Measurements from ENCODE around the gene PTCD3. TPM values are rescaled to one million over a fixed set of nuclear protein-coding genes. Genes with fewer than 3 reads are reported as not detected.

The PTCD3 gene
- total RNA-seq, 2 experiments from 2014 or later: 180 to 191 TPM

DNA sequence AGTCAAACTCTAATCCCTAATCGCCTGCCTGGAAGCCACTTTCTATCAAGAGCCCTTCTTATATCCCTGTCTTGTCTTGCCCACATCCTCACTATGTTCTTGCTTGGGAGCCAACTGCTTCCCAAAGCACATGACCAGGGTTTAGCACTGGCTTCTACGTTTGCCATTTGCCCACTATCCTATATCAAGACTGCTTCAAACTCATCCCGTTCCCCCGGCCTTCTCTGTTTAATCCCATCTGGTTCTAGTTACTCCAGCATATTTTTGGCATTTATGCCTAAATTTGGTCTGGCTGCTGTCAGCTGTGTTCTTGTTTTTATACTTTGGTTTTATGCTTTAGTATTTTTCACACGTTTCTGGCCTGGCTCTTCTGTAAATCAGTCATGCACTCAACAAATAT is 40.5 kb upstream of the PTCD3 start:
- H3K27me3 Mint-ChIP-seq: no peaks in the 10 kb centered on the region
- H3K36me3 Mint-ChIP-seq (ENCODE audit: low read depth): peaks cover 79% of the 10 kb centered on the region
- DNase-seq (no peak), ATAC-seq (no peak)
- ChIA-PET POLR2A (no interaction called here), CTCF (interaction anchor here (1.0 kb wide), 1 partner anchor 14 kb away, joined by 3 read pairs; no protein-coding TSS in a partner anchor)
- H3K4me3 Mint-ChIP-seq: no peak overlapping the region
- peak overlapping the region; percentile 1 for H3K27ac Mint-ChIP-seq
- H3K9me3 Mint-ChIP-seq: peaks cover 5% of the 10 kb centered on the region
- H3K4me1 Mint-ChIP-seq (ENCODE audit: low read depth): peaks cover 27% of the 10 kb centered on the region
- intact Hi-C loops (cut with micrococcal nuclease): no loop called here
- TF ChIP-seq, protein P1, sequence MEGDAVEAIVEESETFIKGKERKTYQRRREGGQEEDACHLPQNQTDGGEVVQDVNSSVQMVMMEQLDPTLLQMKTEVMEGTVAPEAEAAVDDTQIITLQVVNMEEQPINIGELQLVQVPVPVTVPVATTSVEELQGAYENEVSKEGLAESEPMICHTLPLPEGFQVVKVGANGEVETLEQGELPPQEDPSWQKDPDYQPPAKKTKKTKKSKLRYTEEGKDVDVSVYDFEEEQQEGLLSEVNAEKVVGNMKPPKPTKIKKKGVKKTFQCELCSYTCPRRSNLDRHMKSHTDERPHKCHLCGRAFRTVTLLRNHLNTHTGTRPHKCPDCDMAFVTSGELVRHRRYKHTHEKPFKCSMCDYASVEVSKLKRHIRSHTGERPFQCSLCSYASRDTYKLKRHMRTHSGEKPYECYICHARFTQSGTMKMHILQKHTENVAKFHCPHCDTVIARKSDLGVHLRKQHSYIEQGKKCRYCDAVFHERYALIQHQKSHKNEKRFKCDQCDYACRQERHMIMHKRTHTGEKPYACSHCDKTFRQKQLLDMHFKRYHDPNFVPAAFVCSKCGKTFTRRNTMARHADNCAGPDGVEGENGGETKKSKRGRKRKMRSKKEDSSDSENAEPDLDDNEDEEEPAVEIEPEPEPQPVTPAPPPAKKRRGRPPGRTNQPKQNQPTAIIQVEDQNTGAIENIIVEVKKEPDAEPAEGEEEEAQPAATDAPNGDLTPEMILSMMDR (IDR thresholded peaks at IDR 0.05): no peak

- CTCF ChIA-PET: interaction anchor here (3.1 kb wide), 1 partner anchor 239 kb away, joined by 16 read pairs; no protein-coding TSS in a partner anchor
- H3K27ac Mint-ChIP-seq: peak overlapping the region; percentile 1
- POLR2A ChIA-PET: no interaction called here
- DNase-seq: no peak
- TF ChIP-seq, protein P1 (IDR thresholded peaks at IDR 0.05): no peak
- peaks cover 84% of the 10 kb centered on the region for H3K36me3 Mint-ChIP-seq (ENCODE audit: low read depth)
- peaks cover 27% of the 10 kb centered on the region for H3K4me1 Mint-ChIP-seq (ENCODE audit: low read depth)
- H3K9me3 Mint-ChIP-seq: peaks cover 5% of the 10 kb centered on the region
- intact Hi-C loops (cut with micrococcal nuclease): no loop called here
- no peak overlapping the region for H3K4me3 Mint-ChIP-seq
- no peak for ATAC-seq
- H3K27me3 Mint-ChIP-seq: no peaks in the 10 kb centered on the region
These were observed 39.9 kb upstream of the PTCD3 start for GRCh38 chr2:86066007-86066578.

DNA sequence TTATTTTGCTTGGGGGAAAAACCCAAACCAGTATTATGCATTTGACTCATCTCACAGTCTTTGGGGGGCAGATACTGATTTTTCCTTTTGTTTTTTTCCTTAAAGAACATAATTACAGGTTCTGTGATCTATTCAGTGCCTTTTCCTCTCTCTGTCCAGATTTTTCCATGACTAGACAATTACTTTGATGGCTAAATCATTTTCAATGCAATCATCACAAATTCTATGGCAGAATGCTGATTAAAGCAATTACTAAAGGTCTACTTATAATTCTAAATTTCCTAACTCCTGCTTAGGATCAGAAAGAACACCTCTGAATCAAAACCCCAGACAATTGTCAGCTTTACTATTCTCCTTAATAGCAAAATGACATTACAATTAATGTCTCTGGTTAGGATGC is 39.1 kb upstream of the PTCD3 start:
- H3K4me3 Mint-ChIP-seq: no peak overlapping the region
- H3K27me3 Mint-ChIP-seq: no peaks in the 10 kb centered on the region
- ATAC-seq (no peak), DNase-seq (no peak)
- peaks cover 27% of the 10 kb centered on the region for H3K4me1 Mint-ChIP-seq (ENCODE audit: low read depth)
- intact Hi-C loops (cut with micrococcal nuclease): no loop called here
- H3K9me3 Mint-ChIP-seq: peaks cover 5% of the 10 kb centered on the region
- peaks cover 87% of the 10 kb centered on the region for H3K36me3 Mint-ChIP-seq (ENCODE audit: low read depth)
- H3K27ac Mint-ChIP-seq: peak overlapping the region; percentile 3
- CTCF ChIA-PET: interaction anchor here (1.0 to 3.1 kb wide), 3 partner anchors 177 to 240 kb away, joined by 3 to 16 read pairs (median 6); no protein-coding TSS in a partner anchor
- POLR2A ChIA-PET: no interaction called here
- TF ChIP-seq, protein P1 (IDR thresholded peaks at IDR 0.05): no peak

- Mint-ChIP-seq H3K27ac (peak overlapping the region; percentile 59), H3K36me3 (ENCODE audit: low read depth) (peaks cover 79% of the 10 kb centered on the region), H3K4me3 (no peak overlapping the region), H3K27me3 (no peaks in the 10 kb centered on the region), H3K9me3 (peaks cover 5% of the 10 kb centered on the region), H3K4me1 (ENCODE audit: low read depth) (peaks cover 27% of the 10 kb centered on the region)
- TF ChIP-seq, protein P1 (IDR thresholded peaks at IDR 0.05): no peak
- ChIA-PET POLR2A (interaction anchor here (1.0 to 1.4 kb wide), 2 partner anchors 9 to 27 kb away, joined by 3 to 4 read pairs; no protein-coding TSS in a partner anchor), CTCF (interaction anchor here (0.8 to 3.1 kb wide), 7 partner anchors 12 to 431 kb away, joined by 3 to 16 read pairs (median 6); no protein-coding TSS in a partner anchor)
- intact Hi-C loops (cut with micrococcal nuclease): no loop called here
- ATAC-seq: peak; percentile 100
- DNase-seq: peak; percentile 82
These were observed 37.9 kb upstream of the PTCD3 start for GRCh38 chr2:86068136-86068588.

DNA sequence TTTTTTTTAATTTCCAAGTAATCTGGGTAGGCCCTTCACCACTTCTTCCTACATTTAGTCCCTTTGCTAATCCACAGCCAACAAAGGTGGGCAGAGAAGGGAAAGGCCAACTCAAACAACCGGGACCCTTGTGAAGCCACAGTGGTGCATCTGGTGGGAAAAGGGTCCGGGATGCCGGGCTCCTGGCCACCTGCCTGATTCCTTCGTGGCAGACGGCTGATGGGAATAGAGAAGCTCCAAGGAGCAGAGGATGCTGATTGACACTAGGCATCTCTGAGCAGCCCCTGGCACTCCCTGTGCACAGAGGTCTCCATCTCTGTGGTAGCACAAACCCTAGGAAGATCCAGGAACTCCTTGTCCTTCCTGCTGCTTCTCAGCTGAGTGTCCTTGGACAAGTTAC is 37.4 kb upstream of the PTCD3 start:
- no peak for ATAC-seq
- intact Hi-C loops (cut with micrococcal nuclease): no loop called here
- TF ChIP-seq, protein P1 (IDR thresholded peaks at IDR 0.05): no peak
- Mint-ChIP-seq H3K9me3 (peaks cover 5% of the 10 kb centered on the region), H3K4me3 (no peak overlapping the region), H3K27me3 (no peaks in the 10 kb centered on the region), H3K27ac (peak overlapping the region; percentile 34), H3K36me3 (ENCODE audit: low read depth) (peaks cover 77% of the 10 kb centered on the region), H3K4me1 (ENCODE audit: low read depth) (peaks cover 27% of the 10 kb centered on the region)
- ChIA-PET POLR2A (interaction anchor here (1.4 kb wide), 1 partner anchor 27 kb away, joined by 3 read pairs; no protein-coding TSS in a partner anchor), CTCF (interaction anchor here (0.8 to 3.1 kb wide), 4 partner anchors 11 to 431 kb away, joined by 3 to 16 read pairs (median 6); no protein-coding TSS in a partner anchor)
- no peak for DNase-seq
